Measurements from ENCODE around the gene PRKAG3.

DNA sequence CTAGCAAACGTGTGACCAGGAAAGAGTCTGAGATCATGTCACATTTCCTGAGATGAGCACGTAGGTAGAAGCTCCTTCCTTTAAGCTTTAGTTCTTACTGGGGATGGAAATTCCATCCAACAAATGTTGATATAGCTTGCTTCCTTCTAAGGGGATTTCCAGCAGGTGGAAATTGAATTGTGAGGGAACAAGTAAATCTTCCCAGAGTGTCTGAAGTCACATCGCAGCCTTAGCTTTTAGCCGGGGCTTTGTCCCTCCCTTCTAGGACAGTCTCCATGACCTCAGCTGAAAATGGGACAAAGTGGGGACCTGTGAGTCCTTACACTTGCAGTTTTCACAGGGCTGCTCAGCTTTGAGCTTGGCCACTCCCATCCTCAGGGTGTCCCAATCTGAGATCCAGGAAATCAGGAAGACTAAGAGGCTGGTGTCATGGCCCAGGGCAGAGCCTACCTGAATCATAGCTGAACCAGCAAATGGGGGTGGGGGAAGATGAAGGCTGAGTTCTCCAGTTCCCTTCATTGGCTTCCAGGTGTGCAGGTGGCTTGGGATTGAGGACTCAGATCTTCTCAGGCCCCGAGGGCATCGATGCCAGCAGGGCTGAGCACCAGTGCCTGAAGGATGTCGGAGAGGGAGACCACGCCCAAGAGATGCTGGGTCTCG lies 8.3 kb downstream of the PRKAG3 start:
- TF ChIP-seq, protein P1, sequence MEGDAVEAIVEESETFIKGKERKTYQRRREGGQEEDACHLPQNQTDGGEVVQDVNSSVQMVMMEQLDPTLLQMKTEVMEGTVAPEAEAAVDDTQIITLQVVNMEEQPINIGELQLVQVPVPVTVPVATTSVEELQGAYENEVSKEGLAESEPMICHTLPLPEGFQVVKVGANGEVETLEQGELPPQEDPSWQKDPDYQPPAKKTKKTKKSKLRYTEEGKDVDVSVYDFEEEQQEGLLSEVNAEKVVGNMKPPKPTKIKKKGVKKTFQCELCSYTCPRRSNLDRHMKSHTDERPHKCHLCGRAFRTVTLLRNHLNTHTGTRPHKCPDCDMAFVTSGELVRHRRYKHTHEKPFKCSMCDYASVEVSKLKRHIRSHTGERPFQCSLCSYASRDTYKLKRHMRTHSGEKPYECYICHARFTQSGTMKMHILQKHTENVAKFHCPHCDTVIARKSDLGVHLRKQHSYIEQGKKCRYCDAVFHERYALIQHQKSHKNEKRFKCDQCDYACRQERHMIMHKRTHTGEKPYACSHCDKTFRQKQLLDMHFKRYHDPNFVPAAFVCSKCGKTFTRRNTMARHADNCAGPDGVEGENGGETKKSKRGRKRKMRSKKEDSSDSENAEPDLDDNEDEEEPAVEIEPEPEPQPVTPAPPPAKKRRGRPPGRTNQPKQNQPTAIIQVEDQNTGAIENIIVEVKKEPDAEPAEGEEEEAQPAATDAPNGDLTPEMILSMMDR (conservative IDR thresholded peaks at IDR 0.05; ENCODE audit: low read depth in 2 of 2), result no peak
- TF ChIP-seq NANOG (IDR thresholded peaks at IDR 0.05; ENCODE audit: borderline replicate concordance) (no peak), EZH2 (IDR thresholded peaks at IDR 0.05; ENCODE audit: low read depth, unreplicated experiment) (no peak), EZH2phosphoT487 (IDR thresholded peaks at IDR 0.05; ENCODE audit: unreplicated experiment) (no peak), CREB1 (CRISPR knock-in tag; IDR thresholded peaks at IDR 0.05; ENCODE audit: low read depth) (no peak), POLR2AphosphoS5 (IDR thresholded peaks at IDR 0.05; ENCODE audit: low read depth) (no peak), ZNF331 (CRISPR knock-in tag; IDR thresholded peaks at IDR 0.05; ENCODE audit: low read depth) (no peak)
- TF ChIP-seq, protein P2, sequence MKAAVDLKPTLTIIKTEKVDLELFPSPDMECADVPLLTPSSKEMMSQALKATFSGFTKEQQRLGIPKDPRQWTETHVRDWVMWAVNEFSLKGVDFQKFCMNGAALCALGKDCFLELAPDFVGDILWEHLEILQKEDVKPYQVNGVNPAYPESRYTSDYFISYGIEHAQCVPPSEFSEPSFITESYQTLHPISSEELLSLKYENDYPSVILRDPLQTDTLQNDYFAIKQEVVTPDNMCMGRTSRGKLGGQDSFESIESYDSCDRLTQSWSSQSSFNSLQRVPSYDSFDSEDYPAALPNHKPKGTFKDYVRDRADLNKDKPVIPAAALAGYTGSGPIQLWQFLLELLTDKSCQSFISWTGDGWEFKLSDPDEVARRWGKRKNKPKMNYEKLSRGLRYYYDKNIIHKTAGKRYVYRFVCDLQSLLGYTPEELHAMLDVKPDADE (IDR thresholded peaks at IDR 0.05), result no peak
- TF ChIP-seq, protein P3, sequence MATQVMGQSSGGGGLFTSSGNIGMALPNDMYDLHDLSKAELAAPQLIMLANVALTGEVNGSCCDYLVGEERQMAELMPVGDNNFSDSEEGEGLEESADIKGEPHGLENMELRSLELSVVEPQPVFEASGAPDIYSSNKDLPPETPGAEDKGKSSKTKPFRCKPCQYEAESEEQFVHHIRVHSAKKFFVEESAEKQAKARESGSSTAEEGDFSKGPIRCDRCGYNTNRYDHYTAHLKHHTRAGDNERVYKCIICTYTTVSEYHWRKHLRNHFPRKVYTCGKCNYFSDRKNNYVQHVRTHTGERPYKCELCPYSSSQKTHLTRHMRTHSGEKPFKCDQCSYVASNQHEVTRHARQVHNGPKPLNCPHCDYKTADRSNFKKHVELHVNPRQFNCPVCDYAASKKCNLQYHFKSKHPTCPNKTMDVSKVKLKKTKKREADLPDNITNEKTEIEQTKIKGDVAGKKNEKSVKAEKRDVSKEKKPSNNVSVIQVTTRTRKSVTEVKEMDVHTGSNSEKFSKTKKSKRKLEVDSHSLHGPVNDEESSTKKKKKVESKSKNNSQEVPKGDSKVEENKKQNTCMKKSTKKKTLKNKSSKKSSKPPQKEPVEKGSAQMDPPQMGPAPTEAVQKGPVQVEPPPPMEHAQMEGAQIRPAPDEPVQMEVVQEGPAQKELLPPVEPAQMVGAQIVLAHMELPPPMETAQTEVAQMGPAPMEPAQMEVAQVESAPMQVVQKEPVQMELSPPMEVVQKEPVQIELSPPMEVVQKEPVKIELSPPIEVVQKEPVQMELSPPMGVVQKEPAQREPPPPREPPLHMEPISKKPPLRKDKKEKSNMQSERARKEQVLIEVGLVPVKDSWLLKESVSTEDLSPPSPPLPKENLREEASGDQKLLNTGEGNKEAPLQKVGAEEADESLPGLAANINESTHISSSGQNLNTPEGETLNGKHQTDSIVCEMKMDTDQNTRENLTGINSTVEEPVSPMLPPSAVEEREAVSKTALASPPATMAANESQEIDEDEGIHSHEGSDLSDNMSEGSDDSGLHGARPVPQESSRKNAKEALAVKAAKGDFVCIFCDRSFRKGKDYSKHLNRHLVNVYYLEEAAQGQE (IDR thresholded peaks at IDR 0.05; ENCODE audit: unreplicated experiment), result no peak
